ENCODE data around the gene MCU.

Gene MCU

GRCh38 chr10:72883861-72884260 is 191.9 kb downstream of the MCU start:
- Histone ChIP-seq H3K27me3 (no peaks in the 10 kb centered on the region), H3K9me3 (no peaks in the 10 kb centered on the region), H3K36me3 (peaks cover 40 to 48% (median 46%) of the 10 kb centered on the region in 3 donors), H3K4me1 (no peaks in the 10 kb centered on the region), H3K27ac (no peak overlapping the region), H3K4me3 (no peak overlapping the region)
- no peak for TF ChIP-seq CTCF (IDR thresholded peaks at IDR 0.05)
- DNase-seq: no peak
- intact Hi-C loops (cut with DNase I; ENCODE audit: low total_unique reads): no loop called here

GRCh38 chr10:72885953-72886352 is 194.0 kb downstream of the MCU start:
- intact Hi-C loops (cut with DNase I; ENCODE audit: low total_unique reads): no loop called here
- Histone ChIP-seq H3K27ac (no peak overlapping the region), H3K4me1 (no peaks in the 10 kb centered on the region), H3K4me3 (no peak overlapping the region), H3K36me3 (peaks cover 39 to 46% (median 40%) of the 10 kb centered on the region in 3 donors), H3K9me3 (no peaks in the 10 kb centered on the region), H3K27me3 (no peaks in the 10 kb centered on the region)
- no peak for DNase-seq
- no peak for TF ChIP-seq CTCF (IDR thresholded peaks at IDR 0.05)

- intact Hi-C loops (cut with DNase I; ENCODE audit: low total_unique reads): no loop called here
- TF ChIP-seq CTCF (IDR thresholded peaks at IDR 0.05): no peak
- no peaks in the 10 kb centered on the region for H3K27me3 ChIP-seq
- no peak for DNase-seq
- no peaks in the 10 kb centered on the region for H3K4me1 ChIP-seq
- H3K36me3 ChIP-seq: peaks cover 39 to 46% (median 40%) of the 10 kb centered on the region in 3 donors
- no peak overlapping the region for H3K4me3 ChIP-seq
- H3K9me3 ChIP-seq: no peaks in the 10 kb centered on the region
- no peak overlapping the region for H3K27ac ChIP-seq
Measured at GRCh38 chr10:72886621-72887020, 194.7 kb downstream of the MCU start.

GRCh38 chr10:72887043-72887442 is 195.1 kb downstream of the MCU start:
- Histone ChIP-seq H3K36me3 (peaks cover 39 to 46% (median 40%) of the 10 kb centered on the region in 3 donors), H3K27ac (no peak overlapping the region), H3K27me3 (no peaks in the 10 kb centered on the region), H3K9me3 (no peaks in the 10 kb centered on the region), H3K4me1 (no peaks in the 10 kb centered on the region), H3K4me3 (no peak overlapping the region)
- TF ChIP-seq CTCF (IDR thresholded peaks at IDR 0.05): no peak
- intact Hi-C loops (cut with DNase I; ENCODE audit: low total_unique reads): no loop called here
- no peak for DNase-seq

GRCh38 chr10:72888151-72888638 is 196.3 kb downstream of the MCU start:
- intact Hi-C loops (cut with DNase I; ENCODE audit: low total_unique reads): no loop called here
- no peak for DNase-seq
- Histone ChIP-seq H3K9me3 (no peaks in the 10 kb centered on the region), H3K27ac (no peak overlapping the region), H3K27me3 (no peaks in the 10 kb centered on the region), H3K4me3 (no peak overlapping the region), H3K4me1 (no peaks in the 10 kb centered on the region), H3K36me3 (peaks cover 39 to 46% (median 40%) of the 10 kb centered on the region in 3 donors)
- TF ChIP-seq CTCF (IDR thresholded peaks at IDR 0.05): no peak

GRCh38 chr10:72889391-72889831 is 197.5 kb downstream of the MCU start:
- H3K27me3 ChIP-seq: no peaks in the 10 kb centered on the region
- no peak overlapping the region for H3K27ac ChIP-seq
- DNase-seq: no peak
- H3K36me3 ChIP-seq: peaks cover 34 to 40% (median 40%) of the 10 kb centered on the region in 3 donors
- no peaks in the 10 kb centered on the region for H3K9me3 ChIP-seq
- H3K4me1 ChIP-seq: no peaks in the 10 kb centered on the region
- intact Hi-C loops (cut with DNase I; ENCODE audit: low total_unique reads): no loop called here
- TF ChIP-seq CTCF (IDR thresholded peaks at IDR 0.05): no peak
- no peak overlapping the region for H3K4me3 ChIP-seq
